Keratinocyte (primary cell): ENCODE data around the gene TMEM100. TPM values are rescaled to one million over a fixed set of nuclear protein-coding genes. Genes with fewer than 3 reads are reported as not detected.

Source experiments
- DNase-seq: peaks from one replicate; pipeline ENCODE4 v3.0.0-alpha.2; 2011; ENCODE audit warnings: low read depth, missing footprints, low spot score
- FAIRE-seq: peaks from 2 replicates; lab custom pipeline; 2011; peaks lifted over from hg19 to GRCh38; lab: Jason Lieb, UNC
- H2AFZ ChIP-seq: 2 replicates; pipeline ENCODE4 v1.6.0; 2012; ENCODE audit warnings: low read length, control low read depth, inconsistent platforms; ENCODE audit not compliant: control insufficient read depth
- H3K27ac ChIP-seq: 2 replicates; pipeline ENCODE4 v1.5.1; 2011; ENCODE audit warnings: low read length; ENCODE audit not compliant: control insufficient read depth, insufficient read depth
- H3K27me3 ChIP-seq: 3 replicates; pipeline ENCODE4 v1.6.0; 2011; ENCODE audit warnings: low read length; ENCODE audit not compliant: control insufficient read depth, insufficient read depth; ENCODE audit errors: extremely low read depth
- H3K36me3 ChIP-seq, 2 experiments: 2 replicates in 1 of 2; 3 replicates in 1 of 2; pipeline ENCODE4 v1.5.1; 2011; ENCODE audit warnings: low read length in 2 of 2, mild to moderate bottlenecking in 1 of 2; ENCODE audit not compliant: control insufficient read depth in 2 of 2, insufficient read depth in 2 of 2; ENCODE audit errors: extremely low read depth in 1 of 2
- H3K4me1 ChIP-seq: 3 replicates; pipeline ENCODE4 v1.5.1; 2011; ENCODE audit warnings: low read length; ENCODE audit not compliant: control insufficient read depth, insufficient read depth; ENCODE audit errors: extremely low read depth
- H3K4me2 ChIP-seq: 3 replicates; pipeline ENCODE4 v1.6.0; 2011; ENCODE audit warnings: low read depth, low read length; ENCODE audit not compliant: control insufficient read depth, insufficient read depth; ENCODE audit errors: extremely low read depth
- H3K4me3 ChIP-seq, 3 experiments: fragments of 200-600 bp in 1 of 3; sonication (generic) in 1 of 3; 2 replicates in 2 of 3; 3 replicates in 1 of 3; pipeline ENCODE4 v1.5.1; 2011 to 2016; ENCODE audit warnings: low read length in 3 of 3, mild to moderate bottlenecking in 3 of 3, control low read depth in 2 of 3, inconsistent platforms in 1 of 3, low read depth in 1 of 3, mixed read lengths in 1 of 3, mixed run types in 1 of 3, moderate library complexity in 1 of 3; ENCODE audit not compliant: control insufficient read depth in 2 of 3, insufficient read depth in 2 of 3; ENCODE audit errors: extremely low read depth in 1 of 3
- H3K79me2 ChIP-seq: 2 replicates; pipeline ENCODE4 v1.6.0; 2012; ENCODE audit warnings: low read length; ENCODE audit not compliant: control insufficient read depth, insufficient read depth
- H3K9ac ChIP-seq: 3 replicates; pipeline ENCODE4 v1.6.0; 2011; ENCODE audit warnings: low read length; ENCODE audit not compliant: control insufficient read depth, insufficient read depth; ENCODE audit errors: extremely low read depth
- H3K9me1 ChIP-seq: 3 replicates; pipeline ENCODE4 v1.6.0; 2011; ENCODE audit warnings: low read length; ENCODE audit not compliant: control insufficient read depth, insufficient read depth; ENCODE audit errors: extremely low read depth
- H3K9me3 ChIP-seq: 2 replicates; pipeline ENCODE4 v1.5.1; 2012; ENCODE audit warnings: low read depth, low read length; ENCODE audit not compliant: control insufficient read depth
- H4K20me1 ChIP-seq: 3 replicates; pipeline ENCODE4 v1.6.0; 2011; ENCODE audit warnings: low read length; ENCODE audit not compliant: control insufficient read depth, insufficient read depth; ENCODE audit errors: extremely low read depth
- EZH2 ChIP-seq: IDR thresholded peaks from one replicate; pipeline ENCODE4 v1.6.1; 2012; ENCODE audit warnings: inconsistent platforms, mild to moderate bottlenecking, low read length, moderate library complexity
- dilution Hi-C: fragments of 300-500 bp; cut with MboI; formaldehyde crosslinking; loops from one replicate; pipeline ENCODE4 v1.7.0; 2020; ENCODE audit warnings: low sequenced_read_pairs; ENCODE audit not compliant: extremely low pct_ligation_motif_present
- polyA plus RNA-seq, 5 experiments: library from polyadenylated mRNA; depleted of rRNA in 3 of 5; stranded (reverse) in 3 of 5; stranded (forward) in 1 of 5; unstranded in 1 of 5; fragments of >200 nt; gene quantifications; 1 replicate in 1 of 5; 2 replicates in 3 of 5; 3 replicates in 1 of 5; pipeline versions ENCODE4 v1.2.1 to v1.2.3, GENCODE V29; 2011 to 2012; ENCODE audit warnings: missing spikeins in 2 of 5, low read depth in 1 of 5, low replicate concordance in 1 of 5
- TF ChIP-seq, protein P1 (sequence below), 3 experiments: IDR thresholded peaks in 1 of 3; conservative IDR thresholded peaks in 1 of 3; optimal IDR thresholded peaks in 1 of 3; 2 replicates in 2 of 3; 3 replicates in 1 of 3; pipeline versions ENCODE3 to v1.5.1; 2011; ENCODE audit warnings: low read length in 3 of 3, mild to moderate bottlenecking in 3 of 3, moderate library complexity in 2 of 3, control low read depth in 1 of 3, inconsistent platforms in 1 of 3; ENCODE audit not compliant: insufficient read depth in 2 of 3; ENCODE audit errors: extremely low read depth in 1 of 3

The TMEM100 gene
- polyA plus RNA-seq, 1 donor (not counting 4 experiments of a cell fraction or from before 2014, with no cell fraction given) = 0.18 TPM

GRCh38 chr17:55750750-55751657, 28.3 kb upstream of the TMEM100 start, which contains the start of gene PCTP:
Gene PCTP (plus strand): TSS chr17:55751051. CDS start chr17:55751104, 53 bp downstream.
- H3K27ac ChIP-seq = peak within 1 kb of the TSS; percentile 42
- peak within 1 kb of the TSS; percentile 74 for H3K9ac ChIP-seq
- H3K4me1 ChIP-seq = no peaks in the 10 kb centered on the region
- no peaks in the 10 kb centered on the region for H3K27me3 ChIP-seq
- TF ChIP-seq, protein P1, sequence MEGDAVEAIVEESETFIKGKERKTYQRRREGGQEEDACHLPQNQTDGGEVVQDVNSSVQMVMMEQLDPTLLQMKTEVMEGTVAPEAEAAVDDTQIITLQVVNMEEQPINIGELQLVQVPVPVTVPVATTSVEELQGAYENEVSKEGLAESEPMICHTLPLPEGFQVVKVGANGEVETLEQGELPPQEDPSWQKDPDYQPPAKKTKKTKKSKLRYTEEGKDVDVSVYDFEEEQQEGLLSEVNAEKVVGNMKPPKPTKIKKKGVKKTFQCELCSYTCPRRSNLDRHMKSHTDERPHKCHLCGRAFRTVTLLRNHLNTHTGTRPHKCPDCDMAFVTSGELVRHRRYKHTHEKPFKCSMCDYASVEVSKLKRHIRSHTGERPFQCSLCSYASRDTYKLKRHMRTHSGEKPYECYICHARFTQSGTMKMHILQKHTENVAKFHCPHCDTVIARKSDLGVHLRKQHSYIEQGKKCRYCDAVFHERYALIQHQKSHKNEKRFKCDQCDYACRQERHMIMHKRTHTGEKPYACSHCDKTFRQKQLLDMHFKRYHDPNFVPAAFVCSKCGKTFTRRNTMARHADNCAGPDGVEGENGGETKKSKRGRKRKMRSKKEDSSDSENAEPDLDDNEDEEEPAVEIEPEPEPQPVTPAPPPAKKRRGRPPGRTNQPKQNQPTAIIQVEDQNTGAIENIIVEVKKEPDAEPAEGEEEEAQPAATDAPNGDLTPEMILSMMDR (optimal IDR thresholded peaks at IDR 0.05 in 1 of 3, IDR thresholded peaks at IDR 0.05 in 1 of 3, conservative IDR thresholded peaks at IDR 0.05 in 1 of 3; ENCODE audit: extremely low read depth in 1 of 3, insufficient read depth in 2 of 3, low read length in 3 of 3) = peak in 2 of 3 experiments; percentile 27 to 69
- TF ChIP-seq EZH2 = no peak
- peak within 1 kb of the TSS; percentile 75 to 82 (median 79) for H3K4me3 ChIP-seq
- peak within 1 kb of the TSS; percentile 69 for H3K4me2 ChIP-seq
- peak within 1 kb of the TSS; percentile 89 for H2AFZ ChIP-seq
- DNase-seq = peak; percentile 40
- H3K79me2 ChIP-seq = peaks cover 6% of the 10 kb centered on the region
- no peaks in the 10 kb centered on the region for H4K20me1 ChIP-seq
- H3K36me3 ChIP-seq = no peaks in the 10 kb centered on the region
- dilution Hi-C loops = no loop called here
- H3K9me3 ChIP-seq = no peaks in the 10 kb centered on the region
- H3K9me1 ChIP-seq = no peaks in the 10 kb centered on the region
- no peak for FAIRE-seq

DNA sequence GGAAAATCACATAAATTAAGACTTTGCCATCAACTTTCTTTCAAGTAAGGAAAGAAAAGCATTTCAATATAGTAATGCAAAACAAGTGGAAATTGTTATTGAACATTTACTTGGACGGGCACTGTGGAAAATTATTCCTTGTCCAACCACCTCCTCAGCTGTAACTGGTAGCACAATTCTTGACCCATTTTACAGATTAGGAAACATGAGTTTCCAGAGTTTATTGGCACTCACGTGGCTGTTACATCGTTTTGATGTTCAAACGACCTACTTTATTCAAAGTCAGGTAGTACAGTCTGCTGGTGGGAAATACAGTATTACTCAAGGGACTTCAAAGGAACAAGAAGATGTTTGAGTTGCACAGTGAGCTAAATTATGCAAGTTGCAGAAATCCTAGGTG, 27.3 kb upstream of the TMEM100 start:
- Histone ChIP-seq H3K36me3 (no peaks in the 10 kb centered on the region), H3K4me2 (no peak overlapping the region), H3K9me1 (no peaks in the 10 kb centered on the region), H2AFZ (no peak overlapping the region), H3K27ac (no peak overlapping the region), H3K9ac (no peak overlapping the region), H3K4me1 (no peaks in the 10 kb centered on the region), H3K9me3 (no peaks in the 10 kb centered on the region), H4K20me1 (no peaks in the 10 kb centered on the region), H3K27me3 (no peaks in the 10 kb centered on the region), H3K79me2 (peaks cover 5% of the 10 kb centered on the region), H3K4me3 (no peak overlapping the region)
- TF ChIP-seq EZH2 = no peak
- TF ChIP-seq, protein P1 (optimal IDR thresholded peaks at IDR 0.05 in 1 of 3, IDR thresholded peaks at IDR 0.05 in 1 of 3, conservative IDR thresholded peaks at IDR 0.05 in 1 of 3; ENCODE audit: extremely low read depth in 1 of 3, insufficient read depth in 2 of 3, low read length in 3 of 3) = no peak
- DNase-seq = no peak
- dilution Hi-C loops = no loop called here
- no peak for FAIRE-seq
